PFSK-1 (cell line): Measurements from ENCODE around the gene GPR108.

Experiments used
- POLR2AphosphoS5 ChIP-seq: IDR thresholded peaks from 2 replicates; pipeline ENCODE4 v1.6.1; 2012; ENCODE audit warnings: low read depth, mild to moderate bottlenecking, control low read depth, low read length, moderate library complexity
- REST ChIP-seq, 2 experiments: IDR thresholded peaks; 2 replicates each; pipeline versions ENCODE4 v1.6.1 to v1.8.0; 2011 to 2012; ENCODE audit warnings: low read depth in 2 of 2, low read length in 2 of 2, control low read depth in 1 of 2, inconsistent platforms in 1 of 2, mild to moderate bottlenecking in 1 of 2, moderate library complexity in 1 of 2; ENCODE audit not compliant: insufficient read depth in 1 of 2
- SIN3A ChIP-seq: IDR thresholded peaks from 2 replicates; pipeline ENCODE4 v1.6.1; 2012; ENCODE audit warnings: mild to moderate bottlenecking, low read length, moderate library complexity, borderline replicate concordance; ENCODE audit not compliant: insufficient read depth
- TAF1 ChIP-seq: IDR thresholded peaks from 2 replicates; pipeline ENCODE4 v1.6.1; 2012; ENCODE audit warnings: low read length, control low read depth, borderline replicate concordance; ENCODE audit not compliant: insufficient read depth

- TF ChIP-seq TAF1 (no peak), POLR2AphosphoS5 (no peak), SIN3A (no peak), REST (IDR thresholded peaks at IDR 0.05; ENCODE audit: insufficient read depth in 1 of 2, low read depth in 2 of 2, low read length in 2 of 2) (no peak)
These were observed 41.0 kb upstream of the GPR108 start for GRCh38 chr19:6778386-6778785.
